Measurements from ENCODE around the gene SPTSSA.

Gene SPTSSA

GRCh38 chr14:34498684-34499412, 36.8 kb upstream of the SPTSSA start:
- H3K4me3 ChIP-seq (ENCODE audit: low read depth, low read length) = no peak overlapping the region
- peak; percentile 51 for DNase-seq (ENCODE audit: low read depth)

GRCh38 chr14:34496679-34497513, 34.9 kb upstream of the SPTSSA start:
- DNase-seq (ENCODE audit: low read depth) = peak; percentile 100
- TF ChIP-seq CTCF (conservative IDR thresholded peaks at IDR 0.05; ENCODE audit: low read depth, low read length) = peak; percentile 52
- peak overlapping the region; percentile 15 for H3K4me3 ChIP-seq (ENCODE audit: low read depth, low read length)

More at GRCh38 chr14:34498684-34499412, 36.8 kb upstream of the SPTSSA start:
- TF ChIP-seq CTCF (conservative IDR thresholded peaks at IDR 0.05; ENCODE audit: low read depth, low read length) = peak; percentile 44

- no peak for DNase-seq (ENCODE audit: low read depth)
- no peak overlapping the region for H3K4me3 ChIP-seq (ENCODE audit: low read depth, low read length)
- no peak for TF ChIP-seq CTCF (conservative IDR thresholded peaks at IDR 0.05; ENCODE audit: low read depth, low read length)
Observed at GRCh38 chr14:34496007-34496678, 34.1 kb upstream of the SPTSSA start.

- no peak overlapping the region for H3K4me3 ChIP-seq (ENCODE audit: low read depth, low read length)
- peak; percentile 18 for DNase-seq (ENCODE audit: low read depth)
- TF ChIP-seq CTCF (conservative IDR thresholded peaks at IDR 0.05; ENCODE audit: low read depth, low read length) = no peak
Observed at GRCh38 chr14:34489324-34489723, 27.3 kb upstream of the SPTSSA start.

GRCh38 chr14:34488528-34488927, 26.5 kb upstream of the SPTSSA start:
- no peak for DNase-seq (ENCODE audit: low read depth)
- H3K4me3 ChIP-seq (ENCODE audit: low read depth, low read length) = no peak overlapping the region
- TF ChIP-seq CTCF (conservative IDR thresholded peaks at IDR 0.05; ENCODE audit: low read depth, low read length) = no peak

GRCh38 chr14:34484726-34485125, 22.7 kb upstream of the SPTSSA start:
- H3K4me3 ChIP-seq (ENCODE audit: low read depth, low read length) = no peak overlapping the region
- TF ChIP-seq CTCF (conservative IDR thresholded peaks at IDR 0.05; ENCODE audit: low read depth, low read length) = no peak
- DNase-seq (ENCODE audit: low read depth) = no peak
